Measurements from ENCODE around the gene NEGR1. TPM values are rescaled to one million over a fixed set of nuclear protein-coding genes. Genes with fewer than 3 reads are reported as not detected.

The NEGR1 gene
- total RNA-seq, 1 experiment from 2014 or later, result 4.1 TPM

GRCh38 chr1:71918630-71919029 lies 363.7 kb downstream of the NEGR1 start:
- Mint-ChIP-seq H3K4me1 (ENCODE audit: insufficient read depth, unreplicated experiment) (peaks cover 4% of the 10 kb centered on the region), H3K9me3 (ENCODE audit: unreplicated experiment) (no peaks in the 10 kb centered on the region), H3K4me3 (ENCODE audit: unreplicated experiment) (no peak overlapping the region), H3K27ac (ENCODE audit: low read depth, unreplicated experiment) (no peak overlapping the region), H3K36me3 (ENCODE audit: insufficient read depth, unreplicated experiment) (no peaks in the 10 kb centered on the region), H3K27me3 (ENCODE audit: insufficient read depth, unreplicated experiment) (no peaks in the 10 kb centered on the region)
- ChIA-PET POLR2A (no interaction called here), CTCF (interaction anchor here (0.6 kb wide), 1 partner anchor 17 kb away, joined by 3 read pairs; no protein-coding TSS in a partner anchor)
- intact Hi-C loops (cut with micrococcal nuclease), result no loop called here
- TF ChIP-seq CTCF (IDR thresholded peaks at IDR 0.05; ENCODE audit: unreplicated experiment), result no peak
- no TSS peak for BruUV-seq (replicated peaks)
- DNase-seq (ENCODE audit: unreplicated experiment), result no peak

GRCh38 chr1:71916894-71917293 lies 365.4 kb downstream of the NEGR1 start:
- H3K9me3 Mint-ChIP-seq (ENCODE audit: unreplicated experiment), result no peaks in the 10 kb centered on the region
- peaks cover 4% of the 10 kb centered on the region for H3K4me1 Mint-ChIP-seq (ENCODE audit: insufficient read depth, unreplicated experiment)
- no peak overlapping the region for H3K4me3 Mint-ChIP-seq (ENCODE audit: unreplicated experiment)
- no peak overlapping the region for H3K27ac Mint-ChIP-seq (ENCODE audit: low read depth, unreplicated experiment)
- H3K27me3 Mint-ChIP-seq (ENCODE audit: insufficient read depth, unreplicated experiment), result no peaks in the 10 kb centered on the region
- BruUV-seq (replicated peaks), result no TSS peak
- ChIA-PET POLR2A (interaction anchor here (1.0 kb wide), 1 partner anchor 11 kb away, joined by 3 read pairs; no protein-coding TSS in a partner anchor), CTCF (interaction anchor here (0.7 kb wide), 1 partner anchor 338 kb away, joined by 5 read pairs; no protein-coding TSS in a partner anchor)
- no peak for DNase-seq (ENCODE audit: unreplicated experiment)
- no peak for TF ChIP-seq CTCF (IDR thresholded peaks at IDR 0.05; ENCODE audit: unreplicated experiment)
- intact Hi-C loops (cut with micrococcal nuclease), result no loop called here
- H3K36me3 Mint-ChIP-seq (ENCODE audit: insufficient read depth, unreplicated experiment), result no peaks in the 10 kb centered on the region

GRCh38 chr1:71914626-71915025 lies 367.7 kb downstream of the NEGR1 start:
- Mint-ChIP-seq H3K4me3 (ENCODE audit: unreplicated experiment) (no peak overlapping the region), H3K27me3 (ENCODE audit: insufficient read depth, unreplicated experiment) (no peaks in the 10 kb centered on the region), H3K27ac (ENCODE audit: low read depth, unreplicated experiment) (no peak overlapping the region), H3K4me1 (ENCODE audit: insufficient read depth, unreplicated experiment) (peaks cover 4% of the 10 kb centered on the region), H3K36me3 (ENCODE audit: insufficient read depth, unreplicated experiment) (no peaks in the 10 kb centered on the region), H3K9me3 (ENCODE audit: unreplicated experiment) (no peaks in the 10 kb centered on the region)
- intact Hi-C loops (cut with micrococcal nuclease), result no loop called here
- ChIA-PET CTCF (no interaction called here), POLR2A (no interaction called here)
- BruUV-seq (replicated peaks), result no TSS peak
- DNase-seq (ENCODE audit: unreplicated experiment), result no peak
- TF ChIP-seq CTCF (IDR thresholded peaks at IDR 0.05; ENCODE audit: unreplicated experiment), result no peak

GRCh38 chr1:71908871-71909390 lies 373.4 kb downstream of the NEGR1 start:
- H3K27me3 Mint-ChIP-seq (ENCODE audit: insufficient read depth, unreplicated experiment), result no peaks in the 10 kb centered on the region
- ChIA-PET CTCF (no interaction called here), POLR2A (interaction anchor here (1.1 kb wide), 1 partner anchor 67 kb away, joined by 4 read pairs; no protein-coding TSS in a partner anchor)
- TF ChIP-seq CTCF (IDR thresholded peaks at IDR 0.05; ENCODE audit: unreplicated experiment), result no peak
- no TSS peak for BruUV-seq (replicated peaks)
- intact Hi-C loops (cut with micrococcal nuclease), result no loop called here
- no peaks in the 10 kb centered on the region for H3K4me1 Mint-ChIP-seq (ENCODE audit: insufficient read depth, unreplicated experiment)
- no peaks in the 10 kb centered on the region for H3K36me3 Mint-ChIP-seq (ENCODE audit: insufficient read depth, unreplicated experiment)
- H3K4me3 Mint-ChIP-seq (ENCODE audit: unreplicated experiment), result no peak overlapping the region
- no peak overlapping the region for H3K27ac Mint-ChIP-seq (ENCODE audit: low read depth, unreplicated experiment)
- no peak for DNase-seq (ENCODE audit: unreplicated experiment)
- H3K9me3 Mint-ChIP-seq (ENCODE audit: unreplicated experiment), result no peaks in the 10 kb centered on the region
